ENCODE measurements around the gene PCYT1B. TPM values are rescaled to one million over a fixed set of nuclear protein-coding genes. Genes with fewer than 3 reads are reported as not detected.
A peak's percentile ranks its signal among the peaks of the same experiment; 100 is the strongest.
"Not testable (repeated sequence)": the region's sequence is repeated elsewhere in the genome, so short reads cannot be mapped to it uniquely, and the experiment has no call there.

Gene PCYT1B
- total and polyA plus RNA-seq, 7 experiments from 2014 or later = 0.05 to 0.12 TPM; not detected in 5

DNA sequence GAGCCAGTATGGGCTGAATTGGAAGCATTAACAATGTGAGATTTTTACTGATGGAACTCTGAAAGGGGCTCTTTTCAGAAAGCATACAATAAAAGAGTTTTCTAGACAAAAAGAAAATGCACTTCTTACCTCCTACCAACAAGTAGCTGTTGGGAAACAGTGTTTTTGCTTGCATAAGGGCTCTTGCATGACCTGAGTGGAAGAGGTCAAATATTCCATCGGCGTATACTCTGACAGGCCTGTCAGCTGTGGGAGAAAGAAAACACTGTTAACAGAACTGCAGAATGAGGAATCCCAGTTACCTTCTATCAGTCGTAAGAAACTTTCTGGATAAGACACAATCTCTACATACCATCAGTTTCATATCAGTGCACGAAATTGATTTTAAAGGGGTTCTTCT, 39.5 kb downstream of the PCYT1B start:
- Mint-ChIP-seq H3K4me1 (no peaks in the 10 kb centered on the region), H3K4me3 (no peak overlapping the region), H3K27ac (no peak overlapping the region), H3K36me3 (no peaks in the 10 kb centered on the region), H3K27me3 (peaks cover 0 to 8% (median 0%) of the 10 kb centered on the region in 5 donors), H3K9me3 (no peaks in the 10 kb centered on the region)
- DNase-seq = no peak
- no peak for ATAC-seq
- intact Hi-C loops (cut with micrococcal nuclease) = no loop called here
- CTCF ChIA-PET = no interaction called here
- Histone ChIP-seq H3K4me1 (ENCODE audit: control insufficient read depth in 2 of 2, insufficient read depth in 2 of 2, low read length in 2 of 2) (no peaks in the 10 kb centered on the region), H3K9me3 (ENCODE audit: control insufficient read depth in 2 of 3, low read length in 3 of 3) (no peaks in the 10 kb centered on the region), H3K27me3 (ENCODE audit: control insufficient read depth in 2 of 2, insufficient read depth in 2 of 2, low read length in 2 of 2) (no peaks in the 10 kb centered on the region), H3K36me3 (ENCODE audit: control insufficient read depth in 2 of 3, insufficient read depth in 3 of 3, low read length in 3 of 3) (no peaks in the 10 kb centered on the region), H3K27ac (ENCODE audit: low read depth, low read length) (no peak overlapping the region), H3K4me3 (ENCODE audit: low read length) (no peak overlapping the region)
- POLR2A ChIA-PET = no interaction called here

DNA sequence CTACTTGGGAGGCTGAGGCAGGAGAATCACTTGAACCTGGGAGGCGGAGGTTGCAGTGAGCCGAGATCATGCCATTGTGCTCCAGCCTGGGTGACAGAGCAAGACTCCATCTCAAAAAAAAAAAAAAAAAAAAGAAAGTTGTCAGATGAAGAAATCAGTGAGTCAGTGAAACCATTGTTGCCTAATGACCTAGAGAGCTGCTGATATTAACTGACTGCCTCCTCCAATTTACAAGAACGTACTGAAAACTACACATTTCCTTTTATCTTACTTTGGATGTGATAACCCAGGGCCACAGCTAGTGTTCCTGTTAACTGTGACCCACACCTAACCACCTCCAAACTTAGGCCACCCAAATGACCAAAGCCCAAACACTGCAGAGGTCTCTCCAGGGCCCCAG, 41.2 kb downstream of the PCYT1B start:
- CTCF ChIA-PET; H3K36me3 ChIP-seq (ENCODE audit: control insufficient read depth in 2 of 3, insufficient read depth in 3 of 3, low read length in 3 of 3); H3K4me1 ChIP-seq (ENCODE audit: control insufficient read depth in 2 of 2, insufficient read depth in 2 of 2, low read length in 2 of 2); H3K36me3 Mint-ChIP-seq; DNase-seq; H3K27ac Mint-ChIP-seq; H3K27me3 ChIP-seq (ENCODE audit: control insufficient read depth in 2 of 2, insufficient read depth in 2 of 2, low read length in 2 of 2); H3K4me3 Mint-ChIP-seq; POLR2A ChIA-PET; H3K9me3 ChIP-seq (ENCODE audit: control insufficient read depth in 2 of 3, low read length in 3 of 3); H3K9me3 Mint-ChIP-seq; H3K4me1 Mint-ChIP-seq; intact Hi-C loops (cut with micrococcal nuclease); H3K4me3 ChIP-seq (ENCODE audit: low read length); H3K27ac ChIP-seq (ENCODE audit: low read depth, low read length); H3K27me3 Mint-ChIP-seq: not testable (repeated sequence)
- peak; percentile 46 for ATAC-seq

DNA sequence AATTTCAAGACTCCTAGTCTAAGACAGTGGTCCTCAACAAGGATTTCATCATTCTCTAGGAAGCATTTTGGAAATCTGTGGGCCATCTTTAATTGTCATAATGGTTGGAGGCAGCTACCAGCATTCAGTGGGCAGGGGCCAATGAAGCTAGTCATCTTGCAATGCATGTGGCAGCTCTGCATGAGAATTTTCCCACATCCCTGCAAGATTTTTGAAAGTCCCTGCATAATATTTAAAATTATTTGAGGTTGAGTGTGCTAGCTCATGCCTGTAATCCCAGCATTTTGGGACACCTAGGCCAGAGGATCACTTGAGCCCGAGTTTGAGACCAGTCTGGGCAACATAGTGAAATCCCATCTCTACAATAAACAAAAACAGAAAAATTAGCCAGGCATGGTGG, 44.0 kb downstream of the PCYT1B start:
- ATAC-seq = no peak
- Histone ChIP-seq H3K9me3 (ENCODE audit: control insufficient read depth in 2 of 3, low read length in 3 of 3) (no peaks in the 10 kb centered on the region), H3K27me3 (ENCODE audit: control insufficient read depth in 2 of 2, insufficient read depth in 2 of 2, low read length in 2 of 2) (no peaks in the 10 kb centered on the region), H3K27ac (ENCODE audit: low read depth, low read length) (no peak overlapping the region), H3K36me3 (ENCODE audit: control insufficient read depth in 2 of 3, insufficient read depth in 3 of 3, low read length in 3 of 3) (no peaks in the 10 kb centered on the region), H3K4me3 (ENCODE audit: low read length) (no peak overlapping the region), H3K4me1 (ENCODE audit: control insufficient read depth in 2 of 2, insufficient read depth in 2 of 2, low read length in 2 of 2) (no peaks in the 10 kb centered on the region)
- Mint-ChIP-seq H3K36me3 (no peaks in the 10 kb centered on the region), H3K9me3 (no peaks in the 10 kb centered on the region), H3K4me1 (no peaks in the 10 kb centered on the region), H3K4me3 (no peak overlapping the region), H3K27ac (no peak overlapping the region), H3K27me3 (peaks cover 0 to 9% (median 0%) of the 10 kb centered on the region in 5 donors)
- intact Hi-C loops (cut with micrococcal nuclease) = no loop called here
- DNase-seq = no peak
- ChIA-PET POLR2A (no interaction called here), CTCF (no interaction called here)

DNA sequence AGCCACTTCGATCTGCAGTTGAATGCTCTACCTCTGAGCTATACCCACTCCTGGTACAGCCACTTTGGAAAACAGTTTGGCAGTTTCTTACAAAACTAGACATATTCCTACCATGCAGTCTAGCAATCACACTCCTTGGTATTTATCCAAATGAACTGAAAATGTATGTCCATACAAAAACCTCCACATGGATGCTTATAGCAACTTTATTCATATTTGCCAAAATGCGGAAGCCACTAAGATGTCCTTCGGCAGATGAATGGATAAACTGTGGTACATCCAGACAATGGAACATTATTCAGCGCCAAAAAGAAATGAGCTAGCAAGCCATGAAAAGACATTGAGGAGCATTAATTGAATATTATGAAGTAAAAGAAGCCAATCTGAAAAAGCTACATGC, 45.3 kb downstream of the PCYT1B start:
- CTCF ChIA-PET = no interaction called here
- POLR2A ChIA-PET = no interaction called here
- Mint-ChIP-seq H3K27me3 (peaks cover 0 to 5% (median 0%) of the 10 kb centered on the region in 5 donors), H3K27ac (no peak overlapping the region), H3K4me1 (no peaks in the 10 kb centered on the region), H3K9me3 (no peaks in the 10 kb centered on the region), H3K36me3 (no peaks in the 10 kb centered on the region), H3K4me3 (no peak overlapping the region)
- Histone ChIP-seq H3K36me3 (ENCODE audit: control insufficient read depth in 2 of 3, insufficient read depth in 3 of 3, low read length in 3 of 3) (no peaks in the 10 kb centered on the region), H3K4me1 (ENCODE audit: control insufficient read depth in 2 of 2, insufficient read depth in 2 of 2, low read length in 2 of 2) (no peaks in the 10 kb centered on the region), H3K27me3 (ENCODE audit: control insufficient read depth in 2 of 2, insufficient read depth in 2 of 2, low read length in 2 of 2) (no peaks in the 10 kb centered on the region), H3K27ac (ENCODE audit: low read depth, low read length) (no peak overlapping the region), H3K9me3 (ENCODE audit: control insufficient read depth in 2 of 3, low read length in 3 of 3) (no peaks in the 10 kb centered on the region), H3K4me3 (ENCODE audit: low read length) (no peak overlapping the region)
- intact Hi-C loops (cut with micrococcal nuclease) = no loop called here
- DNase-seq = no peak
- ATAC-seq = no peak

DNA sequence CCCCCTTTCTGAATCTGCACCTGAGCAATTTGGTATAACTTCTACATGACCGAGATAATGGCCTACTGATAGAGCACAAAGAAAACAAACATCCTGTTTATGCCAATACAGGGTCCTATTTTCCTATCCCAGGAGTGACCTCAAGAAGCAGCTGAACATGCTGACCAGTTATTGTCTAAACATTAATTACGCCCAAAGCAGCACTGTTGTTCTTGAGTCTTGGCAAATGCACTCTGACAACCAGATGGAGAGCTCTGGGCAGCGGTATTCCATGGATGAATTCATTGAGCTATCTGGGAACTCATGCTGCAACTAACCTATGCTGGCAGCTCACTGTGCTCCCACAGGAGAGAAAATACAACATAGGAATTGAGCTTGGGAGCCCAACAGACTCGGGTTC, 52.6 kb downstream of the PCYT1B start:
- no peak for ATAC-seq
- H3K27ac ChIP-seq (ENCODE audit: low read depth, low read length) = no peak overlapping the region

DNA sequence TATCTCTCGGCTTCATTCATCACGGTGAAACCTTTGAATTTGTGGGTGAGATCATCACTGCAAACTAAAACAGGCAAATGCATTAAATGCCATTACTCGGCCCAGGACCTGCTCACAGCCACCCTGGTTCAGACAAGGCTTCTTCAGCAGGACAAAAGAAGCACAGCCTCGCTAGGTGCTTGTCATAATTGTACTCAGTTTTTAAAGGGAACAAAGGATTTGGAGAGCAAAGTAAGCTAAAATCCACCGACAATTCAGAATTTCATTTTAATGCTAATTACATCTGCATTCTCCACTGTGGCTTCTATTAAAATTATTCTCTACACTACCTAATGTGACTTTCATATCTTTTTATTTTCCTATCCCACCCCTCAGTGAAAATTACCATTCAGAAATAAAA, 57.0 kb downstream of the PCYT1B start:
- Histone ChIP-seq H3K4me1 (ENCODE audit: control insufficient read depth in 2 of 2, insufficient read depth in 2 of 2, low read length in 2 of 2) (no peaks in the 10 kb centered on the region), H3K36me3 (ENCODE audit: control insufficient read depth in 2 of 3, insufficient read depth in 3 of 3, low read length in 3 of 3) (no peaks in the 10 kb centered on the region), H3K27ac (ENCODE audit: low read depth, low read length) (no peak overlapping the region), H3K9me3 (ENCODE audit: control insufficient read depth in 2 of 3, low read length in 3 of 3) (no peaks in the 10 kb centered on the region), H3K4me3 (ENCODE audit: low read length) (no peak overlapping the region), H3K27me3 (ENCODE audit: control insufficient read depth in 2 of 2, insufficient read depth in 2 of 2, low read length in 2 of 2) (no peaks in the 10 kb centered on the region)
- POLR2A ChIA-PET = no interaction called here
- Mint-ChIP-seq H3K36me3 (no peaks in the 10 kb centered on the region), H3K4me1 (peaks cover 0 to 4% (median 0%) of the 10 kb centered on the region in 7 donors), H3K9me3 (no peaks in the 10 kb centered on the region), H3K27ac (no peak overlapping the region), H3K27me3 (no peaks in the 10 kb centered on the region), H3K4me3 (no peak overlapping the region)
- ATAC-seq = no peak
- DNase-seq = no peak
- intact Hi-C loops (cut with micrococcal nuclease) = no loop called here
- CTCF ChIA-PET = no interaction called here

More for the DNA sequence above, 52.6 kb downstream of the PCYT1B start:
- H3K9me3 ChIP-seq (ENCODE audit: control insufficient read depth in 2 of 3, low read length in 3 of 3) = no peaks in the 10 kb centered on the region
- no peaks in the 10 kb centered on the region for H3K36me3 ChIP-seq (ENCODE audit: control insufficient read depth in 2 of 3, insufficient read depth in 3 of 3, low read length in 3 of 3)
- H3K27me3 Mint-ChIP-seq = peaks cover 0 to 4% (median 0%) of the 10 kb centered on the region in 5 donors
- H3K4me3 Mint-ChIP-seq = no peak overlapping the region
- no peaks in the 10 kb centered on the region for H3K36me3 Mint-ChIP-seq
- ChIA-PET CTCF (no interaction called here), POLR2A (no interaction called here)
- intact Hi-C loops (cut with micrococcal nuclease) = no loop called here
- peaks cover 0 to 4% (median 0%) of the 10 kb centered on the region in 7 donors for H3K4me1 Mint-ChIP-seq
- no peaks in the 10 kb centered on the region for H3K4me1 ChIP-seq (ENCODE audit: control insufficient read depth in 2 of 2, insufficient read depth in 2 of 2, low read length in 2 of 2)
- H3K9me3 Mint-ChIP-seq = no peaks in the 10 kb centered on the region
- no peak for DNase-seq
- no peak overlapping the region for H3K4me3 ChIP-seq (ENCODE audit: low read length)
- H3K27me3 ChIP-seq (ENCODE audit: control insufficient read depth in 2 of 2, insufficient read depth in 2 of 2, low read length in 2 of 2) = no peaks in the 10 kb centered on the region
- peak overlapping the region in 1 of 9 donors; percentile 43 for H3K27ac Mint-ChIP-seq

DNA sequence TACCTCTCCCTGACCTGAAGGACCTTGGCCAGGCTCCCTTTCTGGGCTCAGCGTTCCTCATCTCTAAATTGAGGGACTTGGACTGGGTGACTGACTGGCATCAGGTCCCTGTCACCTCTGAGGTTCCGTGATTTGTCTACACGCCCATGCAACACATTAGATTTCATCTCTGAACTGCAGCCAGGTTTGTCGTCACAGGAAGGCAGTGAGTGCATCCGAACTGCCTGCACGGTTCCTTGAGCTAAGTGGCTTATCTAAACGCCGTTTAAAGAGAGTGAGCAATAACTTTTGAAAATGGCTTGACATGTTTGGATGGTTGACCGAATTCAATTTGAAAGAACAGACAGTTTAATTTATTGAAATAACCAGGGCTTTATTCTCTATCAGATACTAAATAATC, 70.1 kb downstream of the PCYT1B start:
- Mint-ChIP-seq H3K9me3 (peaks cover 0 to 2% (median 0%) of the 10 kb centered on the region in 11 donors), H3K4me3 (no peak overlapping the region), H3K4me1 (peaks cover 0 to 3% (median 0%) of the 10 kb centered on the region in 7 donors), H3K27ac (no peak overlapping the region), H3K27me3 (no peaks in the 10 kb centered on the region), H3K36me3 (no peaks in the 10 kb centered on the region)
- no peak for DNase-seq
- H3K27me3 ChIP-seq (ENCODE audit: control insufficient read depth in 2 of 2, insufficient read depth in 2 of 2, low read length in 2 of 2) = no peaks in the 10 kb centered on the region
- no peaks in the 10 kb centered on the region for H3K4me1 ChIP-seq (ENCODE audit: control insufficient read depth in 2 of 2, insufficient read depth in 2 of 2, low read length in 2 of 2)
- ATAC-seq = no peak
- H3K27ac ChIP-seq (ENCODE audit: low read depth, low read length) = no peak overlapping the region
- H3K36me3 ChIP-seq (ENCODE audit: control insufficient read depth in 2 of 3, insufficient read depth in 3 of 3, low read length in 3 of 3) = no peaks in the 10 kb centered on the region
- ChIA-PET POLR2A (interaction anchor here (0.6 kb wide), 1 partner anchor 143 kb away, joined by 4 read pairs; no protein-coding TSS in a partner anchor), CTCF (no interaction called here)
- H3K4me3 ChIP-seq (ENCODE audit: low read length) = no peak overlapping the region
- intact Hi-C loops (cut with micrococcal nuclease) = no loop called here
- no peaks in the 10 kb centered on the region for H3K9me3 ChIP-seq (ENCODE audit: control insufficient read depth in 2 of 3, low read length in 3 of 3)

All from naive thymus-derived CD4-positive, alpha-beta T cell (primary cell).